Naive thymus-derived CD8-positive, alpha-beta T cell (primary cell): Measurements from ENCODE around the gene ZNF770. TPM values are rescaled to one million over a fixed set of nuclear protein-coding genes. Genes with fewer than 3 reads are reported as not detected.
"Not testable (repeated sequence)": the region's sequence is repeated elsewhere in the genome, so short reads cannot be mapped to it uniquely, and the experiment has no call there.

Experiments used
- ATAC-seq, 2 donors: fragments of 150-1000 bp; cut with Tn5 transposase in 1 of 2; sonication (Bioruptor Pico), chemical (Tn5 transposase) in 1 of 2; 1 replicate in 1 of 2; 2 replicates in 1 of 2; pipeline ENCODE4 v1.10.0; 2021; ENCODE audit warnings: mild to moderate bottlenecking in 2 of 2, moderate library complexity in 2 of 2
- POLR2A ChIA-PET: fragments of 350-600 bp; sonication (Branson Sonifier 250); formaldehyde crosslinking; loops from one replicate; lab custom pipeline; 2021; ENCODE audit warnings: antibody characterized with exemption; lab: Charles Lee
- DNase-seq, 10 donors: peaks; one replicate each; pipeline versions ENCODE4 v3.0.0 to v3.0.0-alpha.2; 2020 to 2022
- H3K27ac Mint-ChIP-seq, 10 donors: one replicate each; pipeline ENCODE4 v1.8.0; 2020 to 2022; ENCODE audit warnings: mild to moderate bottlenecking in 10 of 10, mixed read lengths in 10 of 10, moderate library complexity in 4 of 10, inconsistent platforms in 1 of 10
- H3K27me3 Mint-ChIP-seq, 5 donors: one replicate each; pipeline ENCODE4 v1.8.0; 2021 to 2022; ENCODE audit warnings: mixed read lengths in 5 of 5
- H3K36me3 Mint-ChIP-seq, 3 donors: one replicate each; pipeline ENCODE4 v1.8.0; 2020 to 2022; ENCODE audit warnings: mixed read lengths in 3 of 3, mild to moderate bottlenecking in 2 of 3, inconsistent platforms in 1 of 3
- H3K4me1 Mint-ChIP-seq, 4 donors: one replicate each; pipeline ENCODE4 v1.8.0; 2021 to 2022; ENCODE audit warnings: mixed read lengths in 4 of 4
- H3K4me3 Mint-ChIP-seq, 10 donors: one replicate each; pipeline ENCODE4 v1.8.0; 2020 to 2022; ENCODE audit warnings: mild to moderate bottlenecking in 10 of 10, mixed read lengths in 10 of 10, moderate library complexity in 6 of 10, inconsistent platforms in 1 of 10
- H3K9me3 Mint-ChIP-seq, 9 donors: one replicate each; pipeline ENCODE4 v1.8.0; 2020 to 2022; ENCODE audit warnings: mixed read lengths in 9 of 9, mild to moderate bottlenecking in 3 of 9, inconsistent platforms in 1 of 9, moderate library complexity in 1 of 9
- polyA plus RNA-seq, 3 donors: library from polyadenylated mRNA; unstranded; fragments of 300-500 nt; fragmentation: Illumina TruSeq; gene quantifications; one replicate each; pipeline ENCODE4 v1.2.3, GENCODE V29; 2021
- total RNA-seq, 8 experiments: library from RNA in 2 of 8; stranded (reverse) in 2 of 8; gene quantifications; one replicate each; pipeline ENCODE4 v1.2.3 and lab custom pipeline; 2021 to 2026

ZNF770 gene
- total and polyA plus RNA-seq, 5 experiments from 2014 or later, result 60.2 to 112 (median 93.6) TPM

- Mint-ChIP-seq H3K4me1 (peaks cover 23 to 48% (median 44%) of the 10 kb centered on the region in 4 donors), H3K27ac (peak overlapping the region; percentile 92 to 99 (median 98)), H3K4me3 (peak overlapping the region; percentile 96 to 100 (median 100)), H3K36me3 (peaks cover 0 to 17% (median 0%) of the 10 kb centered on the region in 3 donors)
- POLR2A ChIA-PET, result interaction anchor here (1.8 to 5.1 kb wide), 2 partner anchors 14 to 19 kb away, joined by 11 to 157 read pairs; partner anchors contain the start of gene ZNF770
- not testable (repeated sequence) for ATAC-seq, H3K27me3 Mint-ChIP-seq, DNase-seq, H3K9me3 Mint-ChIP-seq
These were observed 17.9 kb downstream of the ZNF770 start for GRCh38 chr15:34970098-34970643.

- Mint-ChIP-seq H3K27me3 (no peaks in the 10 kb centered on the region), H3K9me3 (no peaks in the 10 kb centered on the region), H3K36me3 (peaks cover 0 to 19% (median 0%) of the 10 kb centered on the region in 3 donors), H3K4me1 (peaks cover 24 to 51% (median 48%) of the 10 kb centered on the region in 4 donors), H3K27ac (peak within 1 kb of the TSS; percentile 92 to 99 (median 98)), H3K4me3 (peak within 1 kb of the TSS; percentile 96 to 100 (median 100))
- POLR2A ChIA-PET, result interaction anchor here (0.7 to 5.1 kb wide), 3 partner anchors 13 to 19 kb away, joined by 3 to 157 read pairs (median 11); partner anchors contain the start of gene ZNF770
- DNase-seq, result peak; percentile 83 to 95 (median 91)
- ATAC-seq, result peak; percentile 92 to 94
These were observed 18.6 kb downstream of the ZNF770 start, which contains the start of gene AQR for GRCh38 chr15:34969340-34970097. TSS of gene AQR (minus strand) at chr15:34969742. CDS start at chr15:34969613, 129 bp downstream.

- peaks cover 2 to 63% (median 8%) of the 10 kb centered on the region in 3 donors for H3K36me3 Mint-ChIP-seq
These were observed 23.8 kb downstream of the ZNF770 start for GRCh38 chr15:34964277-34964676.

GRCh38 chr15:34953851-34954250 lies 34.2 kb downstream of the ZNF770 start:
- Mint-ChIP-seq H3K4me1 (peaks cover 0 to 8% (median 5%) of the 10 kb centered on the region in 4 donors), H3K27me3 (no peaks in the 10 kb centered on the region), H3K36me3 (peaks cover 8 to 67% (median 11%) of the 10 kb centered on the region in 3 donors), H3K9me3 (no peaks in the 10 kb centered on the region), H3K27ac (peak overlapping the region in 1 of 10 donors; percentile 15), H3K4me3 (no peak overlapping the region)
- POLR2A ChIA-PET, result no interaction called here
- ATAC-seq, result no peak
- DNase-seq, result no peak

More at GRCh38 chr15:34964277-34964676, 23.8 kb downstream of the ZNF770 start:
- POLR2A ChIA-PET, result no interaction called here
- Mint-ChIP-seq H3K4me3 (no peak overlapping the region), H3K9me3 (no peaks in the 10 kb centered on the region), H3K27ac (peak overlapping the region in 1 of 10 donors; percentile 21), H3K4me1 (peaks cover 28 to 63% (median 52%) of the 10 kb centered on the region in 4 donors), H3K27me3 (no peaks in the 10 kb centered on the region)
- ATAC-seq (no peak), DNase-seq (no peak)

- H3K27ac Mint-ChIP-seq, result peak overlapping the region in 1 of 10 donors; percentile 46
- no peaks in the 10 kb centered on the region for H3K9me3 Mint-ChIP-seq
- H3K36me3 Mint-ChIP-seq, result peaks cover 8 to 69% (median 16%) of the 10 kb centered on the region in 3 donors
- POLR2A ChIA-PET, result no interaction called here
- DNase-seq (no peak), ATAC-seq (no peak)
- H3K4me1 Mint-ChIP-seq, result peaks cover 0 to 8% (median 3%) of the 10 kb centered on the region in 4 donors
- H3K27me3 Mint-ChIP-seq, result no peaks in the 10 kb centered on the region
- no peak overlapping the region for H3K4me3 Mint-ChIP-seq
These were observed 35.6 kb downstream of the ZNF770 start for GRCh38 chr15:34952481-34952880.

- Mint-ChIP-seq H3K9me3 (no peaks in the 10 kb centered on the region), H3K4me3 (no peak overlapping the region), H3K4me1 (peaks cover 0 to 8% (median 3%) of the 10 kb centered on the region in 4 donors), H3K27me3 (no peaks in the 10 kb centered on the region), H3K36me3 (peaks cover 8 to 71% (median 16%) of the 10 kb centered on the region in 3 donors), H3K27ac (peak overlapping the region in 2 of 10 donors; percentile 46 to 51)
- no peak for DNase-seq
- POLR2A ChIA-PET, result no interaction called here
- ATAC-seq, result no peak
These were observed 36.1 kb downstream of the ZNF770 start for GRCh38 chr15:34951993-34952392.

- no peaks in the 10 kb centered on the region for H3K27me3 Mint-ChIP-seq
- H3K4me1 Mint-ChIP-seq, result peaks cover 0 to 6% (median under 1%) of the 10 kb centered on the region in 4 donors
- ATAC-seq (no peak), DNase-seq (no peak)
- H3K27ac Mint-ChIP-seq, result peak overlapping the region in 3 of 10 donors; percentile 6 to 49 (median 15)
- H3K4me3 Mint-ChIP-seq, result no peak overlapping the region
- peaks cover 3 to 69% (median 15%) of the 10 kb centered on the region in 3 donors for H3K36me3 Mint-ChIP-seq
- POLR2A ChIA-PET, result no interaction called here
- no peaks in the 10 kb centered on the region for H3K9me3 Mint-ChIP-seq
These were observed 43.2 kb downstream of the ZNF770 start for GRCh38 chr15:34944936-34945335.

GRCh38 chr15:34943711-34944110 lies 44.4 kb downstream of the ZNF770 start:
- H3K9me3 Mint-ChIP-seq, result no peaks in the 10 kb centered on the region
- POLR2A ChIA-PET, result no interaction called here
- H3K4me1 Mint-ChIP-seq, result peaks cover 0 to 6% (median under 1%) of the 10 kb centered on the region in 4 donors
- H3K27ac Mint-ChIP-seq, result peak overlapping the region in 1 of 10 donors; percentile 34
- peaks cover 3 to 73% (median 20%) of the 10 kb centered on the region in 3 donors for H3K36me3 Mint-ChIP-seq
- H3K4me3 Mint-ChIP-seq, result no peak overlapping the region
- ATAC-seq (no peak), DNase-seq (no peak)
- H3K27me3 Mint-ChIP-seq, result no peaks in the 10 kb centered on the region

GRCh38 chr15:34943264-34943663 lies 44.8 kb downstream of the ZNF770 start:
- H3K9me3 Mint-ChIP-seq, H3K4me1 Mint-ChIP-seq, DNase-seq, ATAC-seq, H3K4me3 Mint-ChIP-seq, H3K27me3 Mint-ChIP-seq, POLR2A ChIA-PET: not testable (repeated sequence)
- Mint-ChIP-seq H3K36me3 (peaks cover 3 to 73% (median 20%) of the 10 kb centered on the region in 3 donors), H3K27ac (peak overlapping the region in 1 of 10 donors; percentile 55)

GRCh38 chr15:34942363-34942762 lies 45.7 kb downstream of the ZNF770 start:
- peaks cover 3 to 72% (median 15%) of the 10 kb centered on the region in 3 donors for H3K36me3 Mint-ChIP-seq
- no peaks in the 10 kb centered on the region for H3K9me3 Mint-ChIP-seq
- H3K27ac Mint-ChIP-seq, result no peak overlapping the region
- DNase-seq, result no peak
- peaks cover 0 to 6% (median under 1%) of the 10 kb centered on the region in 4 donors for H3K4me1 Mint-ChIP-seq
- no peak overlapping the region for H3K4me3 Mint-ChIP-seq
- no peaks in the 10 kb centered on the region for H3K27me3 Mint-ChIP-seq
- POLR2A ChIA-PET, result no interaction called here
- no peak for ATAC-seq

GRCh38 chr15:34941831-34942230 lies 46.3 kb downstream of the ZNF770 start:
- POLR2A ChIA-PET, result no interaction called here
- no peak overlapping the region for H3K27ac Mint-ChIP-seq

GRCh38 chr15:34941185-34941698 lies 46.8 kb downstream of the ZNF770 start:
- ATAC-seq, result no peak
- POLR2A ChIA-PET, result interaction anchor here (0.5 kb wide), 1 partner anchor 22 kb away, joined by 3 read pairs; no protein-coding TSS in a partner anchor

More at GRCh38 chr15:34941831-34942230, 46.3 kb downstream of the ZNF770 start:
- Mint-ChIP-seq H3K4me3 (no peak overlapping the region), H3K27me3 (no peaks in the 10 kb centered on the region), H3K36me3 (peaks cover 3 to 77% (median 15%) of the 10 kb centered on the region in 3 donors), H3K4me1 (peaks cover 0 to 6% (median under 1%) of the 10 kb centered on the region in 4 donors), H3K9me3 (no peaks in the 10 kb centered on the region)
- DNase-seq (no peak), ATAC-seq (no peak)

More at GRCh38 chr15:34941185-34941698, 46.8 kb downstream of the ZNF770 start:
- Mint-ChIP-seq H3K36me3 (peaks cover 3 to 82% (median 16%) of the 10 kb centered on the region in 3 donors), H3K4me3 (no peak overlapping the region), H3K27ac (no peak overlapping the region), H3K9me3 (no peaks in the 10 kb centered on the region), H3K27me3 (no peaks in the 10 kb centered on the region), H3K4me1 (peaks cover 0 to 6% (median under 1%) of the 10 kb centered on the region in 4 donors)
- no peak for DNase-seq
